WTC11 (cell line): ENCODE results near the gene SPSB2. TPM values are rescaled to one million over a fixed set of nuclear protein-coding genes. Genes with fewer than 3 reads are reported as not detected.
A peak's percentile ranks its signal among the peaks of the same experiment; 100 is the strongest.
"Not testable (repeated sequence)": the region's sequence is repeated elsewhere in the genome, so short reads cannot be mapped to it uniquely, and the experiment has no call there.

ENCODE experiments used
- ATAC-seq: fragments of 200-7000 bp; cut with Tn5 transposase; 2 replicates; pipeline ENCODE4 v1.10.0; 2021; ENCODE audit warnings: mild to moderate bottlenecking, moderate library complexity
- CTCF ChIA-PET: fragments of 300-600 bp; sonication (Branson Sonifier 250); formaldehyde crosslinking; loops from one replicate; lab custom pipeline; 2021; ENCODE audit warnings: antibody characterized with exemption; lab: Charles Lee
- POLR2A ChIA-PET: fragments of 350-600 bp; sonication (Branson Sonifier 250); formaldehyde crosslinking; loops from one replicate; lab custom pipeline; 2021; ENCODE audit warnings: antibody characterized with exemption; lab: Charles Lee
- DNase-seq: peaks from one replicate; pipeline ENCODE4 v3.0.0; 2021; ENCODE audit warnings: low spot score
- H3K27ac Mint-ChIP-seq: 2 replicates; pipeline ENCODE4 v1.8.0; 2021; ENCODE audit warnings: mixed read lengths
- H3K27me3 Mint-ChIP-seq: 2 replicates; pipeline ENCODE4 v1.8.0; 2021; ENCODE audit warnings: low read depth, mild to moderate bottlenecking, moderate library complexity, mixed read lengths
- H3K36me3 Mint-ChIP-seq: 2 replicates; pipeline ENCODE4 v1.8.0; 2021; ENCODE audit warnings: mixed read lengths
- H3K4me1 Mint-ChIP-seq: 2 replicates; pipeline ENCODE4 v1.8.0; 2022; ENCODE audit warnings: mixed read lengths
- H3K4me3 Mint-ChIP-seq: 2 replicates; pipeline ENCODE4 v1.8.0; 2021; ENCODE audit warnings: mild to moderate bottlenecking, moderate library complexity, mixed read lengths
- H3K9me3 Mint-ChIP-seq: 2 replicates; pipeline ENCODE4 v1.8.0; 2021; ENCODE audit warnings: mixed read lengths
- ATF1 ChIP-seq: sonication (generic); formaldehyde crosslinking; IDR thresholded peaks from 2 replicates; pipeline ENCODE4 v1.8.1; 2023; ENCODE audit warnings: mild to moderate bottlenecking, moderate library complexity, missing genetic modification reagents
- ELF4 ChIP-seq: sonication (generic); formaldehyde crosslinking; IDR thresholded peaks from 2 replicates; pipeline ENCODE4 v1.8.1; 2022; ENCODE audit warnings: low read depth, mild to moderate bottlenecking, moderate library complexity, missing genetic modification reagents
- EMX1 ChIP-seq: fragments of 250-450 bp; sonication (Bioruptor Pico); IDR thresholded peaks from 2 replicates; pipeline ENCODE4 v1.8.0; 2021; ENCODE audit warnings: mild to moderate bottlenecking
- ESRRA ChIP-seq: sonication (generic); formaldehyde crosslinking; IDR thresholded peaks from 2 replicates; pipeline ENCODE4 v1.8.1; 2022; ENCODE audit warnings: mild to moderate bottlenecking, missing genetic modification reagents, borderline replicate concordance
- GTF2I ChIP-seq: fragments of 250-450 bp; sonication (Bioruptor Pico); conservative IDR thresholded peaks from 2 replicates; pipeline ENCODE4 v1.4.0; 2021; ENCODE audit warnings: mild to moderate bottlenecking
- IRF2 ChIP-seq: sonication (generic); formaldehyde crosslinking; IDR thresholded peaks from 2 replicates; pipeline ENCODE4 v1.8.0; 2022; ENCODE audit warnings: low read depth, missing genetic modification reagents, borderline replicate concordance
- NFYB ChIP-seq: sonication (generic); formaldehyde crosslinking; conservative IDR thresholded peaks from 2 replicates; pipeline ENCODE4 v1.8.0; 2022; ENCODE audit warnings: low read depth, missing genetic modification reagents
- NR2C2 ChIP-seq: sonication (generic); formaldehyde crosslinking; IDR thresholded peaks from 2 replicates; pipeline ENCODE4 v1.8.0; 2022; ENCODE audit warnings: mild to moderate bottlenecking, missing genetic modification reagents
- OVOL2 ChIP-seq: fragments of 250-450 bp; sonication (Bioruptor Pico); IDR thresholded peaks from 2 replicates; pipeline ENCODE4 v1.9.0; 2021; ENCODE audit warnings: mild to moderate bottlenecking, borderline replicate concordance
- SMAD3 ChIP-seq: sonication (generic); formaldehyde crosslinking; IDR thresholded peaks from 2 replicates; pipeline ENCODE4 v1.8.0; 2022; ENCODE audit warnings: missing genetic modification reagents, mild to moderate bottlenecking, borderline replicate concordance
- TEAD1 ChIP-seq: sonication (generic); formaldehyde crosslinking; IDR thresholded peaks from 2 replicates; pipeline ENCODE4 v1.8.0; 2022; ENCODE audit warnings: mild to moderate bottlenecking, missing genetic modification reagents
- TP53 ChIP-seq: sonication (generic); formaldehyde crosslinking; IDR thresholded peaks from 2 replicates; pipeline ENCODE4 v1.8.1; 2023; ENCODE audit warnings: mild to moderate bottlenecking, missing genetic modification reagents
- ZNF138 ChIP-seq: sonication (generic); formaldehyde crosslinking; conservative IDR thresholded peaks from 2 replicates; pipeline ENCODE4 v1.8.1; 2022; ENCODE audit warnings: mild to moderate bottlenecking, moderate library complexity, missing genetic modification reagents
- ZNF317 ChIP-seq: sonication (generic); formaldehyde crosslinking; IDR thresholded peaks from 2 replicates; pipeline ENCODE4 v1.8.1; 2023; ENCODE audit warnings: low read depth, mild to moderate bottlenecking, moderate library complexity, missing genetic modification reagents, borderline replicate concordance
- ZNF416 ChIP-seq: fragments of 250-450 bp; sonication (Bioruptor Pico); IDR thresholded peaks from 2 replicates; pipeline ENCODE4 v1.9.0; 2021; ENCODE audit warnings: mild to moderate bottlenecking, inconsistent platforms
- total RNA-seq: library from RNA; stranded (reverse); gene quantifications from 3 replicates; pipeline ENCODE4 v1.2.3, GENCODE V29; 2021
- TF ChIP-seq, protein P1 (sequence below): sonication (generic); formaldehyde crosslinking; IDR thresholded peaks from 2 replicates; pipeline ENCODE4 v1.8.0; 2022; ENCODE audit warnings: missing genetic modification reagents
- TF ChIP-seq, protein P2 (sequence below): sonication (generic); formaldehyde crosslinking; IDR thresholded peaks from 2 replicates; pipeline ENCODE4 v1.8.0; 2022; ENCODE audit warnings: mild to moderate bottlenecking, missing genetic modification reagents
- TF ChIP-seq, protein P3 (sequence below): sonication (generic); formaldehyde crosslinking; IDR thresholded peaks from 2 replicates; pipeline ENCODE4 v1.8.1; 2023; ENCODE audit warnings: mild to moderate bottlenecking, missing genetic modification reagents
- TF ChIP-seq, protein P4 (sequence below): sonication (generic); formaldehyde crosslinking; IDR thresholded peaks from 2 replicates; pipeline ENCODE4 v1.8.1; 2023; ENCODE audit warnings: mild to moderate bottlenecking, moderate library complexity, missing genetic modification reagents
- TF ChIP-seq, protein P5 (sequence below): sonication (generic); formaldehyde crosslinking; conservative IDR thresholded peaks from 2 replicates; pipeline ENCODE4 v1.8.1; 2023; ENCODE audit warnings: mild to moderate bottlenecking, low read depth, missing genetic modification reagents, moderate library complexity
- TF ChIP-seq, protein P6 (sequence below): sonication (generic); formaldehyde crosslinking; IDR thresholded peaks from 2 replicates; pipeline ENCODE4 v1.8.1; 2023; ENCODE audit warnings: mild to moderate bottlenecking, missing genetic modification reagents, moderate library complexity

Gene SPSB2
- total RNA-seq, 1 experiment from 2014 or later, result 25.5 TPM

DNA sequence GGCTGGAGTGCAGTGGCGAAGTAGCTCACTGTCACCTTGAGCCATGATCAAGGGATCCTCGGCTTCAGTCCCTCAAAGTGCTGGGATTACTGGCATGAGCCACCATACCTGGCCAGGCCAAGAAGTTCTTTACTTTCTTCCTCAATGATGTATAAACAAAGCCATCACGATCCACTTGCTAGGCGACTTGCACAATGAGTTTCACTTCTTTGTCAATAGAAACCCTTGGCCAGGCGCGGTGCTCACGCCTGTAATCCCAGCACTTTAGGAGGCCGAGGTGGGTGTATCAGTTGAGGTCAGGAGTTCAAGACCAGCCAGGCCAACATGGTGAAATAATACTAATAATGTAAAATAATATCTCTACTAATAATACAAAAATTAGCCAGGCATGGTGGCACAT is 14.4 kb upstream of the SPSB2 start (continued):
- TF ChIP-seq, protein P1, sequence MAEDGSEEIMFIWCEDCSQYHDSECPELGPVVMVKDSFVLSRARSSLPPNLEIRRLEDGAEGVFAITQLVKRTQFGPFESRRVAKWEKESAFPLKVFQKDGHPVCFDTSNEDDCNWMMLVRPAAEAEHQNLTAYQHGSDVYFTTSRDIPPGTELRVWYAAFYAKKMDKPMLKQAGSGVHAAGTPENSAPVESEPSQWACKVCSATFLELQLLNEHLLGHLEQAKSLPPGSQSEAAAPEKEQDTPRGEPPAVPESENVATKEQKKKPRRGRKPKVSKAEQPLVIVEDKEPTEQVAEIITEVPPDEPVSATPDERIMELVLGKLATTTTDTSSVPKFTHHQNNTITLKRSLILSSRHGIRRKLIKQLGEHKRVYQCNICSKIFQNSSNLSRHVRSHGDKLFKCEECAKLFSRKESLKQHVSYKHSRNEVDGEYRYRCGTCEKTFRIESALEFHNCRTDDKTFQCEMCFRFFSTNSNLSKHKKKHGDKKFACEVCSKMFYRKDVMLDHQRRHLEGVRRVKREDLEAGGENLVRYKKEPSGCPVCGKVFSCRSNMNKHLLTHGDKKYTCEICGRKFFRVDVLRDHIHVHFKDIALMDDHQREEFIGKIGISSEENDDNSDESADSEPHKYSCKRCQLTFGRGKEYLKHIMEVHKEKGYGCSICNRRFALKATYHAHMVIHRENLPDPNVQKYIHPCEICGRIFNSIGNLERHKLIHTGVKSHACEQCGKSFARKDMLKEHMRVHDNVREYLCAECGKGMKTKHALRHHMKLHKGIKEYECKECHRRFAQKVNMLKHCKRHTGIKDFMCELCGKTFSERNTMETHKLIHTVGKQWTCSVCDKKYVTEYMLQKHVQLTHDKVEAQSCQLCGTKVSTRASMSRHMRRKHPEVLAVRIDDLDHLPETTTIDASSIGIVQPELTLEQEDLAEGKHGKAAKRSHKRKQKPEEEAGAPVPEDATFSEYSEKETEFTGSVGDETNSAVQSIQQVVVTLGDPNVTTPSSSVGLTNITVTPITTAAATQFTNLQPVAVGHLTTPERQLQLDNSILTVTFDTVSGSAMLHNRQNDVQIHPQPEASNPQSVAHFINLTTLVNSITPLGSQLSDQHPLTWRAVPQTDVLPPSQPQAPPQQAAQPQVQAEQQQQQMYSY (CRISPR knock-in tag), result no peak
- TF ChIP-seq, protein P2, sequence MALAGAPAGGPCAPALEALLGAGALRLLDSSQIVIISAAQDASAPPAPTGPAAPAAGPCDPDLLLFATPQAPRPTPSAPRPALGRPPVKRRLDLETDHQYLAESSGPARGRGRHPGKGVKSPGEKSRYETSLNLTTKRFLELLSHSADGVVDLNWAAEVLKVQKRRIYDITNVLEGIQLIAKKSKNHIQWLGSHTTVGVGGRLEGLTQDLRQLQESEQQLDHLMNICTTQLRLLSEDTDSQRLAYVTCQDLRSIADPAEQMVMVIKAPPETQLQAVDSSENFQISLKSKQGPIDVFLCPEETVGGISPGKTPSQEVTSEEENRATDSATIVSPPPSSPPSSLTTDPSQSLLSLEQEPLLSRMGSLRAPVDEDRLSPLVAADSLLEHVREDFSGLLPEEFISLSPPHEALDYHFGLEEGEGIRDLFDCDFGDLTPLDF (CRISPR knock-in tag), result no peak
- TF ChIP-seq ZNF416 (CRISPR knock-in tag) (no peak), SMAD3 (no peak)

DNA sequence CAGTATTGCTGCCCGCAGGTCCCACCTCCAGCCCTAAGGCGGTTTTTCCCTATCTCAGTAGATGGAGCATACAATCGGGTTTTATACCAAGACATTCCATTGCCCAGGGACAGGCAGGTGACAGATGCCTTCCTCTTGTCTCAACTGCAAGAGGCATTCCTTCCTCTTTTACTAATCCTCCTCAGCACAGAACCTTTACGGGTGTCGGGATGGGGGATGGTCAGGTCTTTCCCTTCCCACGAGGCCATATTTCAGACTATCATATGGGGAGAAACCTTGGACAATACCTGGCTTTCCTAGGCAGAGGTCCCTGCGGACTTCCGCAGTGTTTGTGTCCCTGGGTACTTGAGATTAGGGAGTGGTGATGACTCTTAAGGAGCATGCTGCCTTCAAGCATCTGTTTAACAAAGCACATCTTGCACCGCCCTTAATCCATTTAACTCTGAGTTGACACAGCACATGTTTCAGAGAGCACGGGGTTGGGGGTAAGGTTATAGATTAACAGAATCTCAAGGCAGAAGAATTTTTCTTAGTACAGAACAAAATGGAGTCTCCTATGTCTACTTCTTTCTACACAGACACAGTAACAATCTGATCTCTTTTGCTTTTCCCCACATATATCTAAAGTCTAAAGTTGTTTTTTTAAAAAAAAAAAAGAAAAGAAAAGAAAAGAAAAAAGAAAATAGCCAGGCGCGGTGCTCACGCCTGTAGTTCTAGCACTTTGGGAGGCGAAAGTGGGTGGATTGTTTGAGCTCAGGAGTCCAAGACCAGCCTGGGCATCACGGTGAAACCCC is 13.3 kb upstream of the SPSB2 start:
- CTCF ChIA-PET, result interaction anchor here (1.1 to 2.2 kb wide), 3 partner anchors 14 to 17 kb away, joined by 3 to 15 read pairs (median 11); partner anchors contain the start of gene SPSB2
- Mint-ChIP-seq H3K4me1 (peaks cover 46% of the 10 kb centered on the region), H3K27ac (peak overlapping the region; percentile 98), H3K4me3 (peak overlapping the region; percentile 48; the same call in 1 of the 2 replicates)
- H3K27me3 Mint-ChIP-seq, H3K9me3 Mint-ChIP-seq, ATAC-seq, DNase-seq, H3K36me3 Mint-ChIP-seq, POLR2A ChIA-PET: not testable (repeated sequence)

DNA sequence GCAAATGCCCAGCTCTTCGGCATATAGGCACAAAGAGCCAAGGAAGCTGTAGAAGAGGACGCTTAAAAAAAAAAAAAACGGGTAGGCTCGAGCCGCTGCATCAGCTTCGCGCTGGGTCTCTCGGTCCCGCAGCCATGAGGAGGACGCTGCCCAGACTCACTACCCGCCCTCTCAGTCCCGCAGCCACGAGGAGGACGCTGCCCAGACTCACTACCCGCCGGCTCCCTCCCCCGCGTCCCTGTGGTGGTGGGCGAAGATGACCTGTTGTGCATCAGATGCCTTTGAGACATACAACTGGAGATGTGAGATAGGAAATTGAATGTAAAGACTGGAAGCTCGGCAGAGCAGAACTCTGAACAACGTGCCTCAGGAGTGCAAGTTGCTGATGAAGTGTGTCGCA is 11.4 kb upstream of the SPSB2 start:
- Mint-ChIP-seq H3K27me3 (no peaks in the 10 kb centered on the region), H3K4me1 (peaks cover 39% of the 10 kb centered on the region), H3K9me3 (no peaks in the 10 kb centered on the region), H3K4me3 (no peak overlapping the region), H3K36me3 (peaks cover 7% of the 10 kb centered on the region; the same call in 1 of the 2 replicates), H3K27ac (peak overlapping the region; percentile 25)
- ATAC-seq (peak; percentile 33; the same call in 1 of the 2 replicates), DNase-seq (no peak)
- ChIA-PET POLR2A (interaction anchor here (1.2 kb wide), 1 partner anchor 10 kb away, joined by 3 read pairs; no protein-coding TSS in a partner anchor), CTCF (interaction anchor here (1.7 to 2.0 kb wide), 2 partner anchors 12 to 15 kb away, joined by 8 to 11 read pairs; no protein-coding TSS in a partner anchor)
- TF ChIP-seq ESRRA (CRISPR knock-in tag), result no peak
- TF ChIP-seq, protein P3, sequence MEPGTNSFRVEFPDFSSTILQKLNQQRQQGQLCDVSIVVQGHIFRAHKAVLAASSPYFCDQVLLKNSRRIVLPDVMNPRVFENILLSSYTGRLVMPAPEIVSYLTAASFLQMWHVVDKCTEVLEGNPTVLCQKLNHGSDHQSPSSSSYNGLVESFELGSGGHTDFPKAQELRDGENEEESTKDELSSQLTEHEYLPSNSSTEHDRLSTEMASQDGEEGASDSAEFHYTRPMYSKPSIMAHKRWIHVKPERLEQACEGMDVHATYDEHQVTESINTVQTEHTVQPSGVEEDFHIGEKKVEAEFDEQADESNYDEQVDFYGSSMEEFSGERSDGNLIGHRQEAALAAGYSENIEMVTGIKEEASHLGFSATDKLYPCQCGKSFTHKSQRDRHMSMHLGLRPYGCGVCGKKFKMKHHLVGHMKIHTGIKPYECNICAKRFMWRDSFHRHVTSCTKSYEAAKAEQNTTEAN, result no peak
- no peak for TF ChIP-seq EMX1 (CRISPR knock-in tag)
- no peak for TF ChIP-seq NR2C2
- no peak for TF ChIP-seq GTF2I (CRISPR knock-in tag)
- TF ChIP-seq ATF1 (CRISPR knock-in tag), result no peak
- no peak for TF ChIP-seq NFYB (CRISPR knock-in tag)
- no peak for TF ChIP-seq TP53 (CRISPR knock-in tag)
- TF ChIP-seq, protein P4, sequence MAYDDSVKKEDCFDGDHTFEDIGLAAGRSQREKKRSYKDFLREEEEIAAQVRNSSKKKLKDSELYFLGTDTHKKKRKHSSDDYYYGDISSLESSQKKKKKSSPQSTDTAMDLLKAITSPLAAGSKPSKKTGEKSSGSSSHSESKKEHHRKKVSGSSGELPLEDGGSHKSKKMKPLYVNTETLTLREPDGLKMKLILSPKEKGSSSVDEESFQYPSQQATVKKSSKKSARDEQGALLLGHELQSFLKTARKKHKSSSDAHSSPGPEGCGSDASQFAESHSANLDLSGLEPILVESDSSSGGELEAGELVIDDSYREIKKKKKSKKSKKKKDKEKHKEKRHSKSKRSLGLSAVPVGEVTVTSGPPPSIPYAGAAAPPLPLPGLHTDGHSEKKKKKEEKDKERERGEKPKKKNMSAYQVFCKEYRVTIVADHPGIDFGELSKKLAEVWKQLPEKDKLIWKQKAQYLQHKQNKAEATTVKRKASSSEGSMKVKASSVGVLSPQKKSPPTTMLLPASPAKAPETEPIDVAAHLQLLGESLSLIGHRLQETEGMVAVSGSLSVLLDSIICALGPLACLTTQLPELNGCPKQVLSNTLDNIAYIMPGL (CRISPR knock-in tag), result no peak
- no peak for TF ChIP-seq IRF2 (CRISPR knock-in tag)
- no peak for TF ChIP-seq TEAD1 (CRISPR knock-in tag)
- TF ChIP-seq, protein P5, sequence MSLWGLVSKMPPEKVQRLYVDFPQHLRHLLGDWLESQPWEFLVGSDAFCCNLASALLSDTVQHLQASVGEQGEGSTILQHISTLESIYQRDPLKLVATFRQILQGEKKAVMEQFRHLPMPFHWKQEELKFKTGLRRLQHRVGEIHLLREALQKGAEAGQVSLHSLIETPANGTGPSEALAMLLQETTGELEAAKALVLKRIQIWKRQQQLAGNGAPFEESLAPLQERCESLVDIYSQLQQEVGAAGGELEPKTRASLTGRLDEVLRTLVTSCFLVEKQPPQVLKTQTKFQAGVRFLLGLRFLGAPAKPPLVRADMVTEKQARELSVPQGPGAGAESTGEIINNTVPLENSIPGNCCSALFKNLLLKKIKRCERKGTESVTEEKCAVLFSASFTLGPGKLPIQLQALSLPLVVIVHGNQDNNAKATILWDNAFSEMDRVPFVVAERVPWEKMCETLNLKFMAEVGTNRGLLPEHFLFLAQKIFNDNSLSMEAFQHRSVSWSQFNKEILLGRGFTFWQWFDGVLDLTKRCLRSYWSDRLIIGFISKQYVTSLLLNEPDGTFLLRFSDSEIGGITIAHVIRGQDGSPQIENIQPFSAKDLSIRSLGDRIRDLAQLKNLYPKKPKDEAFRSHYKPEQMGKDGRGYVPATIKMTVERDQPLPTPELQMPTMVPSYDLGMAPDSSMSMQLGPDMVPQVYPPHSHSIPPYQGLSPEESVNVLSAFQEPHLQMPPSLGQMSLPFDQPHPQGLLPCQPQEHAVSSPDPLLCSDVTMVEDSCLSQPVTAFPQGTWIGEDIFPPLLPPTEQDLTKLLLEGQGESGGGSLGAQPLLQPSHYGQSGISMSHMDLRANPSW (CRISPR knock-in tag), result no peak
- TF ChIP-seq OVOL2 (CRISPR knock-in tag), result no peak
- no peak for TF ChIP-seq ELF4 (CRISPR knock-in tag)
- TF ChIP-seq, protein P6, sequence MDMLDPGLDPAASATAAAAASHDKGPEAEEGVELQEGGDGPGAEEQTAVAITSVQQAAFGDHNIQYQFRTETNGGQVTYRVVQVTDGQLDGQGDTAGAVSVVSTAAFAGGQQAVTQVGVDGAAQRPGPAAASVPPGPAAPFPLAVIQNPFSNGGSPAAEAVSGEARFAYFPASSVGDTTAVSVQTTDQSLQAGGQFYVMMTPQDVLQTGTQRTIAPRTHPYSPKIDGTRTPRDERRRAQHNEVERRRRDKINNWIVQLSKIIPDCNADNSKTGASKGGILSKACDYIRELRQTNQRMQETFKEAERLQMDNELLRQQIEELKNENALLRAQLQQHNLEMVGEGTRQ, result no peak
- no peak for TF ChIP-seq ZNF317 (CRISPR knock-in tag)
- no peak for TF ChIP-seq ZNF138 (CRISPR knock-in tag)
